ENCODE measurements around the gene ATOSB. TPM values are rescaled to one million over a fixed set of nuclear protein-coding genes. Genes with fewer than 3 reads are reported as not detected.

Gene ATOSB
- total and polyA plus RNA-seq, 2 experiments from 2014 or later: 2.3 to 6.1 TPM

DNA sequence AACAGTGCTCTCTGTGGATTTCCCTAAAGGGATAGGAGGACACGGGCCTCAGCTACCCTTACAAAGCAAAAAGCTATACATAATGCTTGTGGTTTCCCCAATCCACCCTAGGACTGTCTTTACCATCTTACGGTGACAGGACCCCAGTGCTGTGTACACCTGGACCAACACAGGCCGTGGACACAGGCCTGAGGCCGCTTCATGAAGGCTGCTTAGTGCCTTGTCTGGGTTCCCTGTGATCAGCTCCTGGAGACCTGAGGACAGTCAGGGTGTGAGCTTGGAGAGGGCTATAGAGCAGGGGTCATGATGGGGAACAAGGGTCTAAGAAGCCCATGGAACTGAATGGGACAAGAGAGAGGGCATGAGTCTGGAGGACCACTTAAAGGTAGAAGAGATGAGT is 38.8 kb downstream of the ATOSB start:
- DNase-seq (ENCODE audit: low spot score) (no peak), ATAC-seq (no peak)
- Histone ChIP-seq H3K4me1 (ENCODE audit: insufficient read depth) (peaks cover 7% of the 10 kb centered on the region), H3K9me2 (ENCODE audit: insufficient read depth) (no peaks in the 10 kb centered on the region), H3K27me3 (ENCODE audit: insufficient read depth) (no peaks in the 10 kb centered on the region), H3K4me3 (no peak overlapping the region), H3K79me2 (replicated peaks; ENCODE audit: insufficient read depth) (peaks cover 24% of the 10 kb centered on the region), H3K27ac (ENCODE audit: low read depth) (no peak overlapping the region), H3K36me3 (ENCODE audit: insufficient read depth) (peaks cover 3% of the 10 kb centered on the region; the same call in 1 of the 2 replicates), H3K4me2 (no peak overlapping the region), H2AFZ (no peak overlapping the region), H4K20me1 (replicated peaks; ENCODE audit: insufficient read depth) (no peaks in the 10 kb centered on the region; the same call in 1 of the 2 replicates), H3F3A (replicated peaks; ENCODE audit: low read depth) (0 out of 2 replicates have a peak, but pooled peaks cover 7% of the 10 kb centered on the region)
- H3K27ac Mint-ChIP-seq: no peak overlapping the region
- peaks cover 10% of the 10 kb centered on the region for H3K27me3 Mint-ChIP-seq (ENCODE audit: insufficient read depth, low read depth, poor library complexity)
- peaks cover 52% of the 10 kb centered on the region for H3K36me3 Mint-ChIP-seq (ENCODE audit: low read depth)
- no peak overlapping the region for H3K4me3 Mint-ChIP-seq
- no peaks in the 10 kb centered on the region for H3K9me3 Mint-ChIP-seq
- H3K4me1 Mint-ChIP-seq: peaks cover 21% of the 10 kb centered on the region
- no peak for TF ChIP-seq JUNB (IDR thresholded peaks at IDR 0.05; ENCODE audit: unreplicated experiment)
- TF ChIP-seq POLR2AphosphoS5 (IDR thresholded peaks at IDR 0.05; ENCODE audit: low read depth): no peak
- no peak for TF ChIP-seq ZNF114 (CRISPR knock-in tag; IDR thresholded peaks at IDR 0.05)
- TF ChIP-seq, protein P1, sequence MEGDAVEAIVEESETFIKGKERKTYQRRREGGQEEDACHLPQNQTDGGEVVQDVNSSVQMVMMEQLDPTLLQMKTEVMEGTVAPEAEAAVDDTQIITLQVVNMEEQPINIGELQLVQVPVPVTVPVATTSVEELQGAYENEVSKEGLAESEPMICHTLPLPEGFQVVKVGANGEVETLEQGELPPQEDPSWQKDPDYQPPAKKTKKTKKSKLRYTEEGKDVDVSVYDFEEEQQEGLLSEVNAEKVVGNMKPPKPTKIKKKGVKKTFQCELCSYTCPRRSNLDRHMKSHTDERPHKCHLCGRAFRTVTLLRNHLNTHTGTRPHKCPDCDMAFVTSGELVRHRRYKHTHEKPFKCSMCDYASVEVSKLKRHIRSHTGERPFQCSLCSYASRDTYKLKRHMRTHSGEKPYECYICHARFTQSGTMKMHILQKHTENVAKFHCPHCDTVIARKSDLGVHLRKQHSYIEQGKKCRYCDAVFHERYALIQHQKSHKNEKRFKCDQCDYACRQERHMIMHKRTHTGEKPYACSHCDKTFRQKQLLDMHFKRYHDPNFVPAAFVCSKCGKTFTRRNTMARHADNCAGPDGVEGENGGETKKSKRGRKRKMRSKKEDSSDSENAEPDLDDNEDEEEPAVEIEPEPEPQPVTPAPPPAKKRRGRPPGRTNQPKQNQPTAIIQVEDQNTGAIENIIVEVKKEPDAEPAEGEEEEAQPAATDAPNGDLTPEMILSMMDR (conservative IDR thresholded peaks at IDR 0.05; ENCODE audit: low read depth in 2 of 2): no peak
- TF ChIP-seq, protein P2, sequence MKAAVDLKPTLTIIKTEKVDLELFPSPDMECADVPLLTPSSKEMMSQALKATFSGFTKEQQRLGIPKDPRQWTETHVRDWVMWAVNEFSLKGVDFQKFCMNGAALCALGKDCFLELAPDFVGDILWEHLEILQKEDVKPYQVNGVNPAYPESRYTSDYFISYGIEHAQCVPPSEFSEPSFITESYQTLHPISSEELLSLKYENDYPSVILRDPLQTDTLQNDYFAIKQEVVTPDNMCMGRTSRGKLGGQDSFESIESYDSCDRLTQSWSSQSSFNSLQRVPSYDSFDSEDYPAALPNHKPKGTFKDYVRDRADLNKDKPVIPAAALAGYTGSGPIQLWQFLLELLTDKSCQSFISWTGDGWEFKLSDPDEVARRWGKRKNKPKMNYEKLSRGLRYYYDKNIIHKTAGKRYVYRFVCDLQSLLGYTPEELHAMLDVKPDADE (IDR thresholded peaks at IDR 0.05): no peak
- TF ChIP-seq, protein P3, sequence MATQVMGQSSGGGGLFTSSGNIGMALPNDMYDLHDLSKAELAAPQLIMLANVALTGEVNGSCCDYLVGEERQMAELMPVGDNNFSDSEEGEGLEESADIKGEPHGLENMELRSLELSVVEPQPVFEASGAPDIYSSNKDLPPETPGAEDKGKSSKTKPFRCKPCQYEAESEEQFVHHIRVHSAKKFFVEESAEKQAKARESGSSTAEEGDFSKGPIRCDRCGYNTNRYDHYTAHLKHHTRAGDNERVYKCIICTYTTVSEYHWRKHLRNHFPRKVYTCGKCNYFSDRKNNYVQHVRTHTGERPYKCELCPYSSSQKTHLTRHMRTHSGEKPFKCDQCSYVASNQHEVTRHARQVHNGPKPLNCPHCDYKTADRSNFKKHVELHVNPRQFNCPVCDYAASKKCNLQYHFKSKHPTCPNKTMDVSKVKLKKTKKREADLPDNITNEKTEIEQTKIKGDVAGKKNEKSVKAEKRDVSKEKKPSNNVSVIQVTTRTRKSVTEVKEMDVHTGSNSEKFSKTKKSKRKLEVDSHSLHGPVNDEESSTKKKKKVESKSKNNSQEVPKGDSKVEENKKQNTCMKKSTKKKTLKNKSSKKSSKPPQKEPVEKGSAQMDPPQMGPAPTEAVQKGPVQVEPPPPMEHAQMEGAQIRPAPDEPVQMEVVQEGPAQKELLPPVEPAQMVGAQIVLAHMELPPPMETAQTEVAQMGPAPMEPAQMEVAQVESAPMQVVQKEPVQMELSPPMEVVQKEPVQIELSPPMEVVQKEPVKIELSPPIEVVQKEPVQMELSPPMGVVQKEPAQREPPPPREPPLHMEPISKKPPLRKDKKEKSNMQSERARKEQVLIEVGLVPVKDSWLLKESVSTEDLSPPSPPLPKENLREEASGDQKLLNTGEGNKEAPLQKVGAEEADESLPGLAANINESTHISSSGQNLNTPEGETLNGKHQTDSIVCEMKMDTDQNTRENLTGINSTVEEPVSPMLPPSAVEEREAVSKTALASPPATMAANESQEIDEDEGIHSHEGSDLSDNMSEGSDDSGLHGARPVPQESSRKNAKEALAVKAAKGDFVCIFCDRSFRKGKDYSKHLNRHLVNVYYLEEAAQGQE (IDR thresholded peaks at IDR 0.05; ENCODE audit: unreplicated experiment): no peak
- TF ChIP-seq, protein P4, sequence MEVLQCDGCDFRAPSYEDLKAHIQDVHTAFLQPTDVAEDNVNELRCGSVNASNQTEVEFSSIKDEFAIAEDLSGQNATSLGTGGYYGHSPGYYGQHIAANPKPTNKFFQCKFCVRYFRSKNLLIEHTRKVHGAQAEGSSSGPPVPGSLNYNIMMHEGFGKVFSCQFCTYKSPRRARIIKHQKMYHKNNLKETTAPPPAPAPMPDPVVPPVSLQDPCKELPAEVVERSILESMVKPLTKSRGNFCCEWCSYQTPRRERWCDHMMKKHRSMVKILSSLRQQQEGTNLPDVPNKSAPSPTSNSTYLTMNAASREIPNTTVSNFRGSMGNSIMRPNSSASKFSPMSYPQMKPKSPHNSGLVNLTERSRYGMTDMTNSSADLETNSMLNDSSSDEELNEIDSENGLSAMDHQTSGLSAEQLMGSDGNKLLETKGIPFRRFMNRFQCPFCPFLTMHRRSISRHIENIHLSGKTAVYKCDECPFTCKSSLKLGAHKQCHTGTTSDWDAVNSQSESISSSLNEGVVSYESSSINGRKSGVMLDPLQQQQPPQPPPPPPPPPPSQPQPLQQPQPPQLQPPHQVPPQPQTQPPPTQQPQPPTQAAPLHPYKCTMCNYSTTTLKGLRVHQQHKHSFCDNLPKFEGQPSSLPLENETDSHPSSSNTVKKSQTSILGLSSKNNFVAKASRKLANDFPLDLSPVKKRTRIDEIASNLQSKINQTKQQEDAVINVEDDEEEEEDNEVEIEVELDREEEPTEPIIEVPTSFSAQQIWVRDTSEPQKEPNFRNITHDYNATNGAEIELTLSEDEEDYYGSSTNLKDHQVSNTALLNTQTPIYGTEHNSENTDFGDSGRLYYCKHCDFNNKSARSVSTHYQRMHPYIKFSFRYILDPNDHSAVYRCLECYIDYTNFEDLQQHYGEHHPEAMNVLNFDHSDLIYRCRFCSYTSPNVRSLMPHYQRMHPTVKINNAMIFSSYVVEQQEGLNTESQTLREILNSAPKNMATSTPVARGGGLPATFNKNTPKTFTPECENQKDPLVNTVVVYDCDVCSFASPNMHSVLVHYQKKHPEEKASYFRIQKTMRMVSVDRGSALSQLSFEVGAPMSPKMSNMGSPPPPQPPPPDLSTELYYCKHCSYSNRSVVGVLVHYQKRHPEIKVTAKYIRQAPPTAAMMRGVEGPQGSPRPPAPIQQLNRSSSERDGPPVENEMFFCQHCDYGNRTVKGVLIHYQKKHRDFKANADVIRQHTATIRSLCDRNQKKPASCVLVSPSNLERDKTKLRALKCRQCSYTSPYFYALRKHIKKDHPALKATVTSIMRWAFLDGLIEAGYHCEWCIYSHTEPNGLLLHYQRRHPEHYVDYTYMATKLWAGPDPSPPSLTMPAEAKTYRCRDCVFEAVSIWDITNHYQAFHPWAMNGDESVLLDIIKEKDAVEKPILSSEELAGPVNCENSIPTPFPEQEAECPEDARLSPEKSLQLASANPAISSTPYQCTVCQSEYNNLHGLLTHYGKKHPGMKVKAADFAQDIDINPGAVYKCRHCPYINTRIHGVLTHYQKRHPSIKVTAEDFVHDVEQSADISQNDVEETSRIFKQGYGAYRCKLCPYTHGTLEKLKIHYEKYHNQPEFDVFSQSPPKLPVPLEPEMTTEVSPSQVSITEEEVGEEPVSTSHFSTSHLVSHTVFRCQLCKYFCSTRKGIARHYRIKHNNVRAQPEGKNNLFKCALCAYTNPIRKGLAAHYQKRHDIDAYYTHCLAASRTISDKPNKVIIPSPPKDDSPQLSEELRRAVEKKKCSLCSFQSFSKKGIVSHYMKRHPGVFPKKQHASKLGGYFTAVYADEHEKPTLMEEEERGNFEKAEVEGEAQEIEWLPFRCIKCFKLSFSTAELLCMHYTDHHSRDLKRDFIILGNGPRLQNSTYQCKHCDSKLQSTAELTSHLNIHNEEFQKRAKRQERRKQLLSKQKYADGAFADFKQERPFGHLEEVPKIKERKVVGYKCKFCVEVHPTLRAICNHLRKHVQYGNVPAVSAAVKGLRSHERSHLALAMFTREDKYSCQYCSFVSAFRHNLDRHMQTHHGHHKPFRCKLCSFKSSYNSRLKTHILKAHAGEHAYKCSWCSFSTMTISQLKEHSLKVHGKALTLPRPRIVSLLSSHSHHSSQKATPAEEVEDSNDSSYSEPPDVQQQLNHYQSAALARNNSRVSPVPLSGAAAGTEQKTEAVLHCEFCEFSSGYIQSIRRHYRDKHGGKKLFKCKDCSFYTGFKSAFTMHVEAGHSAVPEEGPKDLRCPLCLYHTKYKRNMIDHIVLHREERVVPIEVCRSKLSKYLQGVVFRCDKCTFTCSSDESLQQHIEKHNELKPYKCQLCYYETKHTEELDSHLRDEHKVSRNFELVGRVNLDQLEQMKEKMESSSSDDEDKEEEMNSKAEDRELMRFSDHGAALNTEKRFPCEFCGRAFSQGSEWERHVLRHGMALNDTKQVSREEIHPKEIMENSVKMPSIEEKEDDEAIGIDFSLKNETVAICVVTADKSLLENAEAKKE (CRISPR knock-in tag; IDR thresholded peaks at IDR 0.05): no peak
- no peak for TF ChIP-seq STAT1 (IDR thresholded peaks at IDR 0.05; ENCODE audit: unreplicated experiment)
- no peak for TF ChIP-seq NANOG (IDR thresholded peaks at IDR 0.05; ENCODE audit: borderline replicate concordance)
- no peak for TF ChIP-seq EZH2 (IDR thresholded peaks at IDR 0.05; ENCODE audit: low read depth, unreplicated experiment)
- no peak for TF ChIP-seq ZNF331 (CRISPR knock-in tag; IDR thresholded peaks at IDR 0.05; ENCODE audit: low read depth)
- no peak for TF ChIP-seq EZH2phosphoT487 (IDR thresholded peaks at IDR 0.05; ENCODE audit: unreplicated experiment)
- TF ChIP-seq CREB1 (CRISPR knock-in tag; IDR thresholded peaks at IDR 0.05; ENCODE audit: low read depth): no peak

Data from GM23338 (cell line).